NOMO-1 treated with dmso at 0.1 percent for 144 hours (cell line): ENCODE results near the gene FAM180A.
"Not testable (repeated sequence)": the region's sequence is repeated elsewhere in the genome, so short reads cannot be mapped to it uniquely, and the experiment has no call there.

ENCODE experiments used
- DNase-seq: peaks from one replicate; lab custom pipeline; 2025; ENCODE audit not compliant: unreplicated experiment; lab: John Stamatoyannopoulos, UW

Gene FAM180A

GRCh38 chr7:135715055-135715522 lies 33.5 kb downstream of the FAM180A start:
- DNase-seq: no peak

- no peak for DNase-seq
These were observed 34.0 kb downstream of the FAM180A start for GRCh38 chr7:135714534-135715009.

- DNase-seq: no peak
These were observed 34.7 kb downstream of the FAM180A start for GRCh38 chr7:135713836-135714470.

- no peak for DNase-seq
These were observed 35.8 kb downstream of the FAM180A start for GRCh38 chr7:135712796-135713195.

GRCh38 chr7:135712182-135712782 lies 36.3 kb downstream of the FAM180A start:
- DNase-seq: no peak

- DNase-seq: no peak
These were observed 37.5 kb downstream of the FAM180A start for GRCh38 chr7:135711139-135711469.

DNA sequence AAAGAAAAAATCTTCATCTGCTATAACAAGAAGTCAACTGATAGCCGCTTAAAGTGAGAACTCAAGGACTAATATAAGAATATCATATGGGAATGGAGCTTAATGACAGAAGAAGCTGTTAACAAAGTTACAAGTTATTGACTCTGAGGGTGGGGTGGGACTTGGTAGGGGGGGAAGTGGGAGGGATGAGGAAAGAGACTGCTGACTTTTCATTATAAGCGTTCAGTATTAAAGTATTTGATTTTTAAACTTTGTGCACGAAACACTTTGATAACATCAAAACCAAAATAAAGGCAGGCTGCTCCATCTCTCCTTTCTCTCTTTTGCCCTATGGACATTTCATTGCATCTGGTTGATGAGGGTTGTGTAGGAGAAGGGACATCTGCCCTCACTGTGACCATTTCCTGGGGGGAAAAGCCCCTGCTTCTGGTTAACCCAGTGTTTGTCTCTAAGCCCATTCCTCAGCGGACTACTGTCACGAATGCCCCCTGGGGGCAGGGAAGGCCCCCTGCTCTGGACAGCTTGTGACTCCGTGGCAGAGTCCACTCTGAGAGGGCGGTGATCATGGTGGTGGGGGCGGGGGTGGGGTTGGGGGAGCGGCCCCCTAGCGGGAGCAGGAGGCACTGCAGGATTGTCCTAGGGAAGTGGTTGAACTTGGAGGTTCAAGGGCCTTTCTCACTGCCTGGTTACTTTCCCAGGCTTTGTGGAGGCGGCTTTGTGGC lies 38.0 kb downstream of the FAM180A start:
- no peak for DNase-seq

- DNase-seq: no peak
These were observed 39.1 kb downstream of the FAM180A start for GRCh38 chr7:135709508-135709907.

- no peak for DNase-seq
These were observed 40.6 kb downstream of the FAM180A start for GRCh38 chr7:135708041-135708440.

GRCh38 chr7:135707570-135707966 lies 41.0 kb downstream of the FAM180A start:
- DNase-seq: no peak

DNA sequence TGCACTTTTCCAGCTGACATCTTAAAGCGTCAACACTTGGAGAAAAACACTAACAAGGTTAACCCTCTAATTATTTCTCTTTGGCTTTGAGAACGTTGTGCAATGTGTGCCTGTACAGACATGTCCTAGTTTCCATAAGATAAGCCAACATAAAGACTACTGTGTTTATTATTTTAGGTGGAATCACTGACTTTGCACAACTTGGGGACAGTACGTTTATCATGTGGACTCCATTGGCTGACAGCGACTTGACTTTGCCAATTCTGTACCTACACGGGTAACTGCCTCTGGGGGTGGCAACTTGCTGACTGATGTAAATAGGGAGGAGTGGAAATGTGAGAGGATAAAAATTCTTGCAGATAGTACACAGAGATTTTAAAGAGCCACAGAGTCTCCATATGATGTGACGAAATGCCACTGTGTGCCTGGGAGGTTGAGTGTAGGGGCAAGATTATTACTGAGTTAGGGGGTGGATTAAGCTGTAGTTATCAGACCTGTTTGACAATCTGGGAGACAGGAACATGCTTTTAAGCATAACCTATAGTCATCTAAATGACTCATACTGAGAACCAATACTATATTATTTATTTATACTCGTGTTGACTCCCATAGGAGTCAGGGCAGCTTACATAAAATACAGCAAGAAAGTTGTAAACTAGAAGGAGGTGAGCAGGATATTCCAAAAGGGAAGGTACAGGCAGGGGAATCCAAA lies 41.6 kb downstream of the FAM180A start:
- no peak for DNase-seq

- no peak for DNase-seq
These were observed 42.4 kb downstream of the FAM180A start for GRCh38 chr7:135706038-135706742.

- no peak for DNase-seq
These were observed 43.9 kb downstream of the FAM180A start for GRCh38 chr7:135704698-135705097.

GRCh38 chr7:135704074-135704473 lies 44.5 kb downstream of the FAM180A start:
- DNase-seq: no peak

GRCh38 chr7:135697276-135698049 lies 51.1 kb downstream of the FAM180A start:
- no peak for DNase-seq

- DNase-seq: no peak
These were observed 55.1 kb downstream of the FAM180A start for GRCh38 chr7:135693558-135693957.

DNA sequence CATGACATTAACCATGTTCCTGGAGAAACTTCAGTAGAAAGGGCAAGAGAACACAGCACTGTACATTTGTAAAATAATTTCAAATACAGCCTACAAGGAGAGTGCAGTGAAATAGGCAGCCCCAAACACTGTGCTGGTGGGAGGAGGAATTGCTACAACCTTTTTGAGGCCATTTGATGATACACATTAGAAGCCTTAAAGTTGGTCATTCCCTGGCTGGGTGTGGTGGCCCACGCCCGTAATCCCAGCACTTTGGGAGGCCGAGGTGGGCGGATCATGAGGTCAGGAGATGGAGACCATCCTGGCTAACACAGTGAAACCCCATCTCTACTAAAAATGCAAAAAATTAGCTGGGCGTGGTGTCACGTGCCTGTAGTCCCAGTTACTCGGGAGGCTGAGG lies 56.0 kb downstream of the FAM180A start:
- not testable (repeated sequence) for DNase-seq

GRCh38 chr7:135692055-135692454 lies 56.6 kb downstream of the FAM180A start:
- DNase-seq: no peak

GRCh38 chr7:135690566-135690965 lies 58.0 kb downstream of the FAM180A start:
- no peak for DNase-seq

DNA sequence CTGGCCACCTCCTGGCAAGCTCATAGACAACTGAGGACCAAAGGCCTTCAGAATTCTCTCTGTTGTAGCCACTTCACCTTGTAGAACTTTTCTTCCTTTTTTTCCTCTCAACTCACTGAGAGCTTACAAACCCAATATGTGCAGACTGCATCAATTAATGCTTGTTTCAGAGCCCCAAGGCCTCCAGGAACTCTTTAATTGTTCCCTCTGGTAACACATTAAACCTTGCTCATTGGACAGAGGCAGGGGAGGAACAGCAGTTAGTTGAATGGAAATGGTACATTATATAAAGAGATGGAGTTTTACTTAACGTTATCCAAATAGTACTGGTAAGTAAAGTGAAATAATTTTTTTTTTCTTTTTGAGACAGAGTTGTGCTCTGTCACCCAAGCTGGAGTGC lies 61.1 kb downstream of the FAM180A start:
- DNase-seq: no peak
